Skin of body (tissue), 2 donors: ENCODE results near the gene TBRG4. TPM values are rescaled to one million over a fixed set of nuclear protein-coding genes. Genes with fewer than 3 reads are reported as not detected.
"Not testable (repeated sequence)": the region's sequence is repeated elsewhere in the genome, so short reads cannot be mapped to it uniquely, and the experiment has no call there.

ENCODE experiments used
- DNase-seq: peaks from one replicate; lab custom pipeline; 2025; lab: John Stamatoyannopoulos, UW
- total RNA-seq: library from RNA; depleted of rRNA; stranded (reverse); fragments of >200 nt; gene quantifications from one replicate; pipeline ENCODE4 v1.2.3, GENCODE V29; 2014

TBRG4 gene
- 34.1 TPM for total RNA-seq

GRCh38 chr7:45111298-45112223, at the start of gene TBRG4:
Gene TBRG4 (minus strand): TSS chr7:45111697. CDS start chr7:45109237, 2,460 bp downstream.
- DNase-seq = peak; percentile 95

DNA sequence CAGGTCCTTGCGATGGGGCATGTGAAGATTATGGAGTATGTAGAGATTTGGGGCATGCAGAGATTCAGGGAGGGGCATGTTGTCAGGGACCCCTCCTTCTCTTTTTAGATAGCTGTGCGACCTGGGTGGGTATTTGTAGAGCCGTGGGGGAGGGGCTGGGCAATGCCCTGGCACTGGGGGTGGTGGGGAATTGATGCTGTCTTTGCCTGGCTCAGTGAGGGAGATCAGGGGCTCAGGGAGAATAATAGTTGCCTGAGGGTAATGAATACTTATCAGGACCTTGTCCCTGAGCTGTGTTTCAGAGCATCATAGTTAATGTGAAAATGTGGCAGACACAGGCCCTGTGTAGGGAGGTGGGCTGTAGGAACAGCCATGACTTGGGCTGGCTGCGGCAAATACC, 49.6 kb upstream of the TBRG4 start:
- no peak for DNase-seq

DNA sequence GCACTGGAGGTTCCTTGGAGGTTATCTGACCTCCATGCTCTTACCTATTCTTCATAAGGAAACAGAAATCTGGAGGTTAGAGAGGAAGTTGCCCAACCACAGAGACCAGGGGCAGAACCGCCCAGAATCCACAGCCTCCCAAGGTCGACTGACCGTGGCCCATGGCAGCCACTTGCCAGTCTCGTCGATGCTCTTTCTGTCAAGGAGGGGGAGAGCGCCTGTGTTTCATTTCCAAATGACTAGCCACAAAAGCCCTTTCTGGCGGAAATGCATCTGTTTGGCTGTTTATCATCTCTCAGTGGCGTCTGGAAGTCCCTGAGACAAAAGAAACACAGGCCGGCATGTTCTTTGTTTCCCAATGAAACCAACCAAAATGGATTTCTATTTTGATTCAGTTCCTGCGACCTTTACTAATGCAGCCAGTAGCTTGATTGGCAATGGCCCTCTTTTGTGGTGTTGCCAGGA, 49.0 kb upstream of the TBRG4 start:
- DNase-seq = no peak

- no peak for DNase-seq
Measured at GRCh38 chr7:45159296-45159695, 47.8 kb upstream of the TBRG4 start.

DNA sequence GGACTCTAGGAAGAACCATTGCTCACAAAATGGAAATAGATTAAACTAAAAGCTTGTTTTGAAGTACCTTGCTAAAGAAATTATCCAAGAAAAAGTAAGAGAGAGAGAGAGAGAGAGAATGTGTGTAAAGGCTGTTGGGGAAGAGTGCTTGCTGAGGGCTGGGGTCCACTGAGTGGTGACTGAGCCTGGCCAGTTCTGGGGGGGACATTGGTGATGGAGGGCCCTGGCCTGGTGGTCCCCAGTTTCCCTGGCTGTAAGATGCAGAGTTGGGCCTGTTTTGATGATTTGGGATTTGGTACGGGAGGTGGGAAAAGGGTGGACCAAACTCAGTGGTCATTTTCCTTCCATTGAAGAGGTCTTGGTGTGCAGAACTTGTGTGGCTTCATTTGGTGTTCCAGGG, 47.0 kb upstream of the TBRG4 start:
- DNase-seq = no peak

GRCh38 chr7:45157653-45158401, 46.3 kb upstream of the TBRG4 start, which contains the start of gene RAMP3:
Gene RAMP3 (plus strand): TSS chr7:45157791. CDS start chr7:45157829, 38 bp downstream.
- no peak for DNase-seq

GRCh38 chr7:45157286-45157652, 45.8 kb upstream of the TBRG4 start:
- no peak for DNase-seq

GRCh38 chr7:45156516-45157272, 45.2 kb upstream of the TBRG4 start:
- no peak for DNase-seq

GRCh38 chr7:45155941-45156340, 44.4 kb upstream of the TBRG4 start:
- no peak for DNase-seq

- DNase-seq = no peak
Measured at GRCh38 chr7:45155357-45155900, 43.9 kb upstream of the TBRG4 start.

GRCh38 chr7:45153861-45154260, 42.4 kb upstream of the TBRG4 start:
- not testable (repeated sequence) for DNase-seq

GRCh38 chr7:45153233-45153632, 41.7 kb upstream of the TBRG4 start:
- DNase-seq = no peak

DNA sequence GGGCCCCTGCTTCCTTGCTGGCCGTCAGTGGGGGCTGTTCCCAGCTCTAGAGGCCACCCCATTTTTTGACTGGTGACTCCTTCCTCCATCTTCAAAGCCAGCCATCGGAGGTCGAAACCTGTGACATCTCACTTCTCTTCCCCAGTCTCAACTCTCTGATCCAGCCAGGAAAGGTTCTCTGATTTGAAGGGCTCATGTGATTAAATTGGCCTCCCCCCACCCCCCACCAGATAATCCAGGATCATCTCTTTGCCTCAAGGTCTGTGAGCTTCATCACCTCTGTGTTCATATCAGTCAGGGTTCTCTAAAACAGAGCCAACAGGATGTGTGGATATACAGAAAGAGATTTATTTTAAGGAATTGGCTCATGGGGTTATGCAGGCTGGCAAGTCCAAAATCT, 40.5 kb upstream of the TBRG4 start:
- no peak for DNase-seq

- no peak for DNase-seq
Measured at GRCh38 chr7:45151131-45151684, 39.7 kb upstream of the TBRG4 start.

DNA sequence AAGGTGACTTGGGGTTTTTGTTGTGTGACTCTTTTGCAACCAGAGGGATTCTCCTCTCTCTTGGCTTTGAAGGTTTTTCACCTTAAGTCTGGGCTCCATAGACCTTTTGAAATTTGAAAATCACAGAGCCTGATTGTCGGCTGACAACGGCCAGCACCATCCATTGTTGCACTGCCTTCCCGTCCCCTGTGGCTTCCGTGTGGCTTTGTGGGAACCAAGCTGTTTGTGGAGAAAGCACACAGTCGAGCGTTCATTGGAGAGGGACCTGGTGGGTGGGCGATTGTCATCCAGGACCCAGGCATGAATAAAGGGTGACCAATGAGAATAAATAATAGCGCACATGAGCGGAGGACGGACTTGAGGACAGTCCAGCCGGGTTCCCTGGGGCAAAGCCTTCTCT, 38.7 kb upstream of the TBRG4 start:
- DNase-seq = no peak

DNA sequence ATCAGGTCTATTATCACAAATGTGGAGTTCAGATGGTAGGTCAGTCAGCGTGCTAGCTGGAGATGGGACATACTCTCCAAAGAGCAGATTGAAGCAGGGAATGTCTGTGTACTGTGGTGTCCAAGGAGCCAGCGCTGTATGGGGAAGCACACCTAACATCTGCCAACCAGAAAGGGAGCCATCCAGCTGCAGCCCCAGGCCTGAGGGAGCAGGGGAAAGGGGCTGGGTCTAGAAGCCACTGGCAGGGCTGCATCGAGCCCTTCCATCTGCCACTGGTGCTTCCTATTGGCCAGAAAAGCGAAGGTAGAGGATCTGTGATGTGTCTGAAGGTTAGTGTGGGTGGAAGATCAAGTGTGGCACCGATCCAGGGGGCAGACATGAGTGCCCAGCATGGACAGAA, 38.1 kb upstream of the TBRG4 start:
- DNase-seq = no peak

- DNase-seq = no peak
Measured at GRCh38 chr7:45148653-45148973, 37.1 kb upstream of the TBRG4 start.

GRCh38 chr7:45147858-45148652, 36.6 kb upstream of the TBRG4 start:
- no peak for DNase-seq

- DNase-seq = no peak
Measured at GRCh38 chr7:45146531-45147379, 35.3 kb upstream of the TBRG4 start.
